HG02938 (cell line): ENCODE data around the gene SEC61A2.
"Not testable (repeated sequence)": the region's sequence is repeated elsewhere in the genome, so short reads cannot be mapped to it uniquely, and the experiment has no call there.

Experiments used
- ATAC-seq: cut with Tn5 transposase; IDR thresholded peaks from one replicate; pipeline ENCODE4 v1.9.1; 2021; ENCODE audit warnings: mild to moderate bottlenecking, moderate library complexity; ENCODE audit not compliant: unreplicated experiment

SEC61A2 gene

GRCh38 chr10:12129222-12130111, at the start of gene SEC61A2:
Gene SEC61A2, plus strand, starts transcription at chr10:12129677. Its CDS starts 111 bp downstream, at chr10:12129788.
- peak; percentile 74 for ATAC-seq

GRCh38 chr10:12081470-12081869, 48.0 kb upstream of the SEC61A2 start:
- no peak for ATAC-seq

- no peak for ATAC-seq
Measured at GRCh38 chr10:12081879-12082557, 47.5 kb upstream of the SEC61A2 start.

GRCh38 chr10:12088919-12089318, 40.6 kb upstream of the SEC61A2 start:
- ATAC-seq, result no peak

- no peak for ATAC-seq
Measured at GRCh38 chr10:12091421-12091820, 38.1 kb upstream of the SEC61A2 start.

GRCh38 chr10:12097361-12097760, 32.1 kb upstream of the SEC61A2 start:
- not testable (repeated sequence) for ATAC-seq

- ATAC-seq, result no peak
Measured at GRCh38 chr10:12097791-12098190, 31.7 kb upstream of the SEC61A2 start.

- ATAC-seq, result no peak
Measured at GRCh38 chr10:12098966-12099365, 30.5 kb upstream of the SEC61A2 start.

- ATAC-seq, result no peak
Measured at GRCh38 chr10:12103802-12104201, 25.7 kb upstream of the SEC61A2 start.

GRCh38 chr10:12107781-12108180, 21.7 kb upstream of the SEC61A2 start:
- no peak for ATAC-seq

GRCh38 chr10:12109286-12109685, 20.2 kb upstream of the SEC61A2 start:
- no peak for ATAC-seq

- ATAC-seq, result no peak
Measured at GRCh38 chr10:12111528-12111927, 17.9 kb upstream of the SEC61A2 start.

- no peak for ATAC-seq
Measured at GRCh38 chr10:12113627-12114026, 15.8 kb upstream of the SEC61A2 start.

GRCh38 chr10:12121673-12122072, 7.8 kb upstream of the SEC61A2 start:
- ATAC-seq, result no peak

- peak; percentile 46 for ATAC-seq
Measured at GRCh38 chr10:12130237-12130872, 878 bp downstream of the SEC61A2 start.

- no peak for ATAC-seq
Measured at GRCh38 chr10:12135631-12136030, 6.2 kb downstream of the SEC61A2 start.

- no peak for ATAC-seq
Measured at GRCh38 chr10:12140038-12140437, 10.6 kb downstream of the SEC61A2 start.

GRCh38 chr10:12144538-12144937, 15.1 kb downstream of the SEC61A2 start:
- no peak for ATAC-seq

GRCh38 chr10:12150163-12150562, 20.7 kb downstream of the SEC61A2 start:
- no peak for ATAC-seq

GRCh38 chr10:12154516-12154915, 25.0 kb downstream of the SEC61A2 start:
- no peak for ATAC-seq

- ATAC-seq, result no peak
Measured at GRCh38 chr10:12156367-12157123, 27.1 kb downstream of the SEC61A2 start.
